NCI-H1417 treated with DMSO at 0.1 percent for 48 hours (cell line): ENCODE results near the gene DCUN1D2.
"Not testable (repeated sequence)": the region's sequence is repeated elsewhere in the genome, so short reads cannot be mapped to it uniquely, and the experiment has no call there.

Experiments used
- DNase-seq: peaks from one replicate; lab custom pipeline; 2025; lab: John Stamatoyannopoulos, UW

DCUN1D2 gene

DNA sequence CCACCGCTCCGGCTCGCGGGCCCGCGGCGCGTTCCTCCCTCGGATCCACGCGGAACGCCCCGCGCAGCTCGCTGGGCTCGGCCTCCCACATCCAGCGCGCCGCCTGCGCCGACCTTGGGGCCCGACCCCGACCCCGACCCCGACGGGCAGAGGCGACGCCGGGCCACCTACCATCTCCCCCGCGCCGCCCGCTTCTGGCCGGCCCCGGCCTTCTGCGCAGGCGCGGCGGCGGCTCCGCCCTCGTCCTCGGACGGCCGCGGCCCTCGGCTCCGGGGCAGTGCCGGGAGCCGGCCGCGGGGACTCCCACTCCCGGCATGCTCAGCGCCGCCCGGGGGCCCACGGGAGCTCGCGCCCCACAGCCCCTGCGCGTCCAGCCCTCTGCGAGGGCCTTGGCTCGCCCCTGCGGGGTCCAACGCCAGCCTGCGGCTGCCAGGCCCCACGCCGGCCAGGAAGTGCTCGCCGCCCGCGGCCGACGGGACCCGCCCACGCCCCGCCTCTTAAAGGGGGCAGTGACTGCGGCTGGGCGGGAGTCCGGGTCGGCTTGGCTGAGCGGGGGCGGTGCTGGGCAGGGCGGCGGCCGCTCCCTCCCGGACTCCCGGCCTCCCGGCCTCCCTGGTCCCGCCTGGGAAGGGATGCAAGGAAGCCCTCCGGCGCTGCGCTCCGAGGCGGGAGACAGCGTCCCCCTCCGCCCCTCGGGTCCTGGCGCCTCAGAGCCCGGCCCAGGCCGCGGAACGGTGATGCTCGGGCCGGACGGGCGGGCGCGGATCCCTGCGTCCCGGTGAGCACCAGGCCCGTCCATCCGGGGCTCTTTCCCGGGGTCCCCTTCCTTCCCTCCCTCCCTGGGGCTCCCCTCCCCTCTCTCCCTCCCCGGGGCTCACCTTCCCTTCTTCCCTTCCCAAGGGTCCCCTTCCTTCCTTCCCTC, at the start of gene DCUN1D2:
Gene DCUN1D2, minus strand, starts transcription at position 216 of the 922 bp plus-strand sequence. Its CDS starts 42 bp downstream, at position 174.
- DNase-seq, result peak; percentile 61

DNA sequence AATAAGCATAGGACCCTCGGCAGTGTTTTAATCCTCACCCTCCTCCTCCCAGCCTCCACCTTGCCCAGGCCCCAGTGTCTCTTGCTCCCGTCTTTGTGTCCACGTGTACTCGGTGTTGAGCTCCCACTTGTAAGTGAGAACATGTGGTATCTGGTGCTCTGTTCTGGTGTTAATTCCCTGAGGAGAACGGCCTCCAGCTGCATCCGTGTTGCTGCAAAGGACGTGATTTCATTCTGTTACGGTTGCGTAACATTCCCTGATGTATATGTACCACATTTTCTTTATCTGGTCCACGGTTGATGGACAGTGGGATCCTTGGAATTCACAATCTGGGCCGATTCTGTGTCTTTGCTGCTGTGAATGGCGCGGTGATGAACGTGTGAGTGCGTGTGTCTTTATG, 49.3 kb upstream of the DCUN1D2 start:
- no peak for DNase-seq

DNA sequence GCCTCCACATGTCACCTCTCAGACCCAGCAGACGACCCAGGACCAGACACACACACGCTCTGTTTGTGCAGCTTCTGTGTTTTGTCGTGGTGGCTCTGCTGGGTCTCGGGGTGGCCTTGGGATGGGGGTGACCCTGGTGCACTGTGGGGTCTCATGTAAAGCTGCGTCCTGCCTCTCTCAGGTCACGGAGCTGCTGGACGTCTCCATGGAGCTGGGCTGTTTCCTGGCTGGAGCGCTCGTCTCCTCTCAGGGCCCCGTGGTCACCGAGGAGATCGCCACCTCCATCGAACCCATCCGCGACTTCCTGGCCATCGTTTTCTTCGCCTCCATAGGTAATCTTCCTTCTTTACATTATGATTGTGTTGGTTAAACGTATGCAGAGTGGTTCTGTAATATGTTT, 48.7 kb upstream of the DCUN1D2 start:
- DNase-seq, result no peak

DNA sequence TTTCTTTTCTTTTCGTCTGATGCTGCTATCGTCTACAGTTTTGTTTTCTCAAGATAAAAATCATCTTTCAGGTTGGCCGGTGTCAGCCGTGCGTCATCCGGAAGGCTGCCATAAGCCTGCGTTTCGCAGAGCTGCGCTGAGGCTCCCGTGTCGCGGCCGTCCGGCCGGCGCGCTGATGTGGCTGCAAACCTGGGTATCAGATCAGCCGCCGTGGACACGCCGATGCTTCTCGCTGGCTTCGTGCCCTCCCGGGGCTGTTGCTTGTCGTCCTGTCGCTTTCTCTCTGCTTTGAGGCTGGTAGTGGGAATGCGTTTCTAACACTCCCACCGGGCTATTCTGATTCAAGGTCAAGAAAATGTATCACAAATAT, 48.2 kb upstream of the DCUN1D2 start:
- no peak for DNase-seq

DNA sequence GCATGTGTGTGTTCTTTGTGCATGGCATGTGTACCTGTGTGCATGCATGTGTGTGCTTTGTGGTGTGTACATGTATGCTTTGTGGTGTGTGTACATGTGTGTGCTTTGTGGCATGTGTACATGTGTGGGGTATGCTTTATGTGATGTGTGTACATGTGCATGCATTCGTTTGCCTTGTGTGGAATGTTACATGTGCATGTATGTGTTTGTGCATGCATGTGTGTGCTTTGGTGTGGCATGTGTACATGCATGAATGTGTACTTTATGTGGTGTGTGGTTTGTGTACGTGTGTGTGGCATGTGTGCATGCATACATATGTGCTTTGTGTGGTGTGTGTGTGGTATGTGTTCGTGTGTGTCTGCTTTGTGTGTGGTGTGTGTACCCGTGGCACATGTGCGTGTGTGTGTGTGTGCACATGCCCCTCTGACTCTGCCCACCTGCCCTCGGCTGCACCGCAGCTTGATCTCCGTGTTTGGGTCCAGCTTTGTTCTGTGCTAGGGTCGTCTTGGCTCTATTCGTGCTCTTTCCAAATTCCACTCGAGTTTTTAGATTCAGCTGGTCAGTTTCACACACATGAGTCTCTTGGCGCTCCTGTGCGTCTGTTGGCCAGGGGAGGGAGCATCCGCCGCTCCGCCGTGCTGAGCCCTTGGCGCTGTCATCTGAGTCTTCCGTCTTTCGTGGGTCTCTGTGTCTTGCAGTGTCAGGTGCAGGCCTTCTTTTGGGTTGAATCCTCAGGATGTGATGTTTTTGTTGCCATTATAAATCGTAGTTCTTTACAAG, 47.6 kb upstream of the DCUN1D2 start:
- DNase-seq, result no peak

DNA sequence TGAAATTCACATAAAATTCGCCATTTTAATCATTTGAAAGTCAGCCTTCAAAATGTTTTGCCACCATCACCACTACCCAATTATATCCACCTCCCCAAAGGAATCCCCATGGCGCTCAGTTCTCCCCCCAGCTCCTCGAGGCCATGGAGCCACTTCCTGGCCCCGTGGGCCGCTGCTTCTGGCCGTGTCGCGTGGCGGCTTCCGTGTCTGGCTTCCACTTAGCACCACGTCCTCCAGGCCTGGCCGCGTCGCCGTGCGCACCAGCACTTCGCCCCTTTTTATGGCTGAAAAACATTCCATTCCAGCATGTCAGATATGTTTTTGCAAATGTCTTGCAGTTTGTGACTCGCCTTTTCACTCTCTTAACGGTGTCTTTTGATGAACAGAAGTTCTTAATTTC, 46.7 kb upstream of the DCUN1D2 start:
- no peak for DNase-seq

DNA sequence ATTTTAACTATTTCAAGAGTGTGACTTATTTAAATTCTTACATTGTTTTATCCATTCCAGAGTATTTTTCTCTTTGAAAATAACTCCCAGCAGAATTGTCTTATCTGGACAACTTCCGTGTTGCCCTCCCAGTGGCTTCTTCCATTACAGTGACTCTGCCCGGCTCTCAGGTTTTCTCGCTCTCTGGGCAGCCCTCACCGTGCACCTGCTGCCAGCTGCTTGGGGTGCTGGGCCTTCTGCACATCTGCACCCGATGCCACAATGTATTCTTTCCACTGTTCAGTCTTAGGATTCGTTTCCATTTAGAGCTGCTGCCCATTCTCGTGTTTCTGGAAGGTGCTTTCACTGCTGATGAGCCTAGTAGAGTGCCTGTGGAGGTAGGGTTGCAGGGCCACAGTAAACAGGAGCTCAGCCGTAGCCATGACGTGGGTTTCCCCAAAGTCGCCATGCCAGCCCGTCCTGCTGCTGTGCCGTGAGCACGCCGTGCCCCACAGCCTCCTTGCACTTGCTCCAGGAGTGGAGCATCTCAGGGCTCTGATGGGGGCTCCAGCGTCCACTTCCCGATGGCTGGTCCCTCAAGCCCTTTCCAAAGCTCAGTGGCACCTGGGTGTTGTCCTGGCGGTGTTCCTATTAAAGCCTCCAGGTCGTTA, 46.1 kb upstream of the DCUN1D2 start:
- DNase-seq, result no peak

DNA sequence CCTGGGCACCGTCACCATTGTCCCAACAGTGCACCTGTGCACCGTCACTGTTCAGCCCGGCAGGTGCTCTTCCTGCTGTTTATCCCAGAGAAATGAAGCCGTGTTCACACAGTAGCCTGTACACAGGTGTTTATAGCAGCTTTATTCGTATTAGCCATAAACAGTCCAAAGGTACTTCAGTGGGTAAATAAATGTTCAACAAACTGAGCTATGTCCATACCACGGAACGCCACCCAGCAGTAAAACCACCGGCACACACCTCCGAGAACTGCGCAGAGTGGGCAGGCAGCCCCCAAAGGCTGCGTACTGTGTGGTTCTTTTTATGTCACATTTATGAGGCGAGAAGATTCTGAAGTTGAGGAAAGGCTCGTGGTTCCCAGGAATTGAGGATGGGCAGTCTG, 44.9 kb upstream of the DCUN1D2 start:
- no peak for DNase-seq

DNA sequence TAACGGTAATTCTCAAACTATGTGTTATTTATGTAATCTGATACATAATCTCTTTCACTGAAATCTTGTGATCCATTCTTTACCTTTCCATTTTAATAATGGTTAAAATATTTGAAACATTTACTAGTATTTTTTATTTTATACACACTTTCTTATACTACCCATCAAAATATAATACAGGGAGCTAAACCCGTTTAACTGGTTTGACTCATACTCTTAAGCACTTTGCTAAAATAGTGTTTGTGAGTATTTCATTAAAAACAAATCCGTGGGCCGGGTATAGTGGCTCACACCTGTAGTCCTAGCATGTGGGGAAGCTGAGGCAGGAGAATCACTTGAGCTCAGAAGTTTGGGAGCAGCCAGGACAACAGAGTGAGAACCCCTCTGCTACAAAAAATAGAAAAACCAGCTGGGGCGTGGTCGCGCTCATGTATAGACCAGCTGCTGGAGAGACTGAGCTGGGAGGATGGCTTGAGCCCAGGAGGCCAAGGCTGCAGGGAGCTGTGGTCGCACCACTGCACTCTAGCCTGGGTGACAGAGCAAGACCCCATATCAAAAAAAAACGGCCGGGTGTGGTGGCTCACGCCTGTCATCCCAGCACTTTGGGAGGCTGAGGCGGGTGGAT, 43.8 kb upstream of the DCUN1D2 start:
- no peak for DNase-seq

DNA sequence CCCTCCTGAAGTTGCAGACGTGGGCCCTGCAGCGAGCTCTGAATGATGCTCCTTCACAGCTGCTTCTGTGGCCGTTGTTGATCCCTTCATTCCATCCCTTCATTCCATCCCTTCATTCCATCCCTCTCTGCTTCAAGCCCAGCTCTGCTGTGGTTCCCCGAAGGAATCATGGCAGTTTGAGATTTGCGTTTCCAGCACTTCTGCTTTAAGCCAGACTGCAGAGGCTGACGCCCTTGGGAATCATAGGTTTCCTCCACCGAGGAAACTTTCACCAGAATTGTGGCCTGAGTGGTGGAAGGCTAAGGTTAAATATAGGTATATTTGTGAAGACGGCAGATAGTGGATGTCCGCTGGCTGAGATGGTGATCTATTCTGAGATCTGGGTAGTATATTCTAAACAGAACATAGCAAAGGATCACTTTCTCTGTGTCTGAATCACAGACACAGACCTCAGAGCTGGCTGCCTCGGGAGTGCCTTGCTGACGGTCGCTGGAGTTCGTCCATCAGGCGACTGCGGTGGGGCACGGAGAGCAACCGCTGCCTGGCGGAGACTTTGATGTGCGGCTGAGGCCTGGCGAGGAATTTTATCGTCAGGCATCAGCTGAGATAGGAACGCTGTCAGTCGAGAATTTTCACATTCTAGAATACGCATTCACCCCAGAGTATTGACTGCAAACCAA, 42.8 kb upstream of the DCUN1D2 start:
- no peak for DNase-seq

DNA sequence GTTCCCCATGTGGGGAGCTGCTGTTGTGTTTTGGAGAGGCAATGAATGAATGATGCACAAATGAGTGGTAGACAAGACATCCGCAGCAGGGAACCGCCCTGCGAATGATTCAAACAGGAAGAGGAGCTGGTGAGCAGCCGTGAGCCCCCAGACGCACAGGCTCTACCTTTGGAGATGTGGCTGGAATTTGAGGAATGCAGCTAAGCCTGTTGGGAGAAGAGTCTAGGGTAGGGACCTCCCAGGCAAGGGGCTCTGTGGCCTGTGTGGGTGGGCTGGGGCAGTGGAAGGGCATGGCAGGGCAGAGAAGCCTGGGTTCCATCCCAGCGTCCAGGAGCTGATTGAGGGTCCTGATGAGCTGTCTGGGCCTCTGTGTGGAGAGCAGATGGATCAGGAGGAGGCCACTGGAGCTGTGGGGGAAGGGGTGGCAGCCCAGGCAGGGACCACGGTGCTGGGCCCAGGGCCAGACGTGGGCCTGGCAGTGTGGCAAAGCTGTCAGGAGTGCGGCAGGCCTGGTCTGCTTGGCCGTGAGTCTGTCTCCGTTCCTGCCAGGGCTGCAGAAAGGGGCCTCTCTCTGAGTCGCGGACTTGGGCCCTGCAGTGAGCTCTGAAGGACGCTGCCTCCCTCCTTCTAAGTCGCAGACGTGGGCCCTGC, 41.8 kb upstream of the DCUN1D2 start:
- DNase-seq, result no peak

DNA sequence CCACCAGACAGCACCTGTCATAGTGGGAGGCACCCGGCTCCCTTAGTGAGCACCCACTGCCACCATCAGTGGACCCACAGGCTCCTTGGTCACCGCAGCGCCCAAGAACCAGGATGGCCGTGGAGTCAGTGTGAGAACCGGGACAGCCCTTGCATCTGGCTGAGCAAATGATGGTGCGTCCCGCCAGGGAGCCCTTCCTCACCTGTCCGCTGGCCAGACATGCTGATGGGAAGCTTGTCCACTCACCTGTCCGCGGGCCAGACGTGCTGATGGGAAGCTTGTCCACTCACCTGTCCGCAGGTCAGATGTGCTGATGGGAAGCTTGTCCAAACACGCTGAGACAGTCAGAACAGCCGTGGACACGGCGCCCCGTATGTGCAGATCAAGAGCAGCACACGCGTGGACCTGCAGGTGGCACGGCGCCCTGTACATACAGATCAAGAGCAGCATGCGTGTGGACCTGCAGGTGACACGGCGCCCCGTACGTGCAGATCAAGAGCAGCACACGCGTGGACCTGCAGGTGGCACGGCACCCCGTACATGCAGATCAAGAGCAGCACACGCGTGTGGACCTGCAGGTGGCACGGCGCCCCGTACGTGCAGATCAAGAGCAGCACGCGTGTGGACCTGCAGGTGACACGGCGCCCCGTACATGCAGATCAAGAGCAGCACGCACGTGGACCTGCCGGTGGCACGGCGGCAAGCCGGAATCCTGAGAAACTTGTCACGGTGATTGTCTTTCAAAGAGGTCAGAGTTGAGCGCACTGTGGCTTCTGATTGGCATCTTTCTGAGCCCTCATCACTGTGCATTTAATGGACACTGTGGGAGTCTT, 40.7 kb upstream of the DCUN1D2 start:
- no peak for DNase-seq

DNA sequence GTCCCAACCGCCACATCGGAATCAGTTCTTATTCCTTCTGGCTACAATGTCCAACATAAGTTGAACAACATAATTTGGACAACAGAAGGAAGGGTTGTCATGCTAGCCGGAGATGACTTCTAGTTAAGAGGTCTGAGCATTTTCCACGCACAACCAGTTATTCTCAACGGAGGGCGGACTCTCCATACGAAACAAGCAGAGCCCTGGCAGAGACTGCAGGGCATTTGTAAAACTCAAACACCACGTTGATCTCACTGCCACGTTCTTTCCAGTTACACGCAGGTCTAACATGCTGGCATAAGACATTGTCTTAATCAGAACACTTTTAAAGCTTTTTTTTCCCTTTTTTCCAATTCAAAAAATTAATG, 38.3 kb upstream of the DCUN1D2 start:
- DNase-seq, result no peak

DNA sequence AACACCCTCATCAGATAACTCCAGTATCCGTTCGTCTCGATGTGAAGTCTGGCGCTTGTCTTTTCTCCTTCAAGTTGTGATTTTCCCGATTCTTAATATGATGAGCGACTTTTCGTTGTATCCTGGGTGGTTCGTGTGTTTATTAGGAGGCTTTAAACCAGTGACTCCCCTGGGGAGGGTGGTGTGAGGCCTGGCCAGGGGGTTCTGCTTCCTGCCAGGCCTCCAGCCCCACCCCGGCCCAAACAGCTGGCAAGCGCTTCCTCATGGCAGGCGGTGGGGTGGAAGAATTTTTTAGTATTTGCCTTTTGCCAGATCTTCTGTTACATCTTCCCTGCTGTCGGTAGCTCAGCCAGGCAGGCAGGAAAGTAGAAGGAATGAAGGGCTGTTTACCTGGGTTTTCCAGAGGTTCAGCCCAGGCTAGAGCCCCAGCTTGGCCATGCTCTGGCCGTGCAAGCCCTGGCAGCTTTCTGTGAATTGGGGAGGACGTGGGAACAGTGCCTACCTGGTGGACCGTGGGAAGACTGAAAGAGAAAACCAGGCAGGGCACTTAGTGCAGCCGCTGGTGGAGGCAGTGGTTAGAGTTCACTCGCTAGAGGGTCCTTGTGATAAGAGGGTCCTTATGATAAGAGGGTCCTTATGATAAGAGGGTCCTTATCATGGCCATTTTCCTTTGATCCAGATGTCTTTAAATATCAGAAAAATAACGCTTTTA, 37.7 kb upstream of the DCUN1D2 start:
- no peak for DNase-seq

DNA sequence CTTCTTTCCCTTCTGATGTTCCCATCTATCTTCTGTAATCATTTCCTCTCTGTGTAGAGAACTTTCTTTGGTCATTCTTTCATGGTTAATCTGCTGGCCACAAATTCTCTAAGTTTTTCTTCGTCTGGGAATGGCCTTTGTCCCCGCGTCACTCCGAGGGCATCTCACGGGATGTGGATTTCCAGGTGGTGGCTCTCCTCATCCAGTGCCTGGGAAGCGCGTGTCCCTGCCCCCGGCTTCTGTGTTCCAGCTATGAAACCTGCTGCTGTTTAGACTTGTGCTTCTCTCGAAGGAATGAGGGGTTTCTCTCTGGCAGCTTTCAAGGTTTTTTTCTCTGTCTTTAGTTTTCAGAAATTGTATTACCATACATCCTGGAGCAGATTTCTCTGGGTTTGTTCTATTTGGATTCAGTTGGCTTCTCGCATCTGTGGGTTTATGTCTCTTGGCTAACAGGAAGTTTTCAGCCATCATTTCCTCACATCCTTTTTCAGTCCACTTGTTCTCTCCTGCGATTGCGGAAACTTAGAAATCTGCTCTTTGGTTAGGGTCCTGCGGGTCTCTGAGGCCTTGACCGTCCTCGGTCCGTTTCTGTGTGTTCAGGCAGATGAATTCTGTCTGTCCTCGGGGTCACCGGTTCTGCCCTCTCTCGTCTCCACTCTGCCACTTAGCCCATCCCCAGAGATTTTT, 36.9 kb upstream of the DCUN1D2 start:
- no peak for DNase-seq

DNA sequence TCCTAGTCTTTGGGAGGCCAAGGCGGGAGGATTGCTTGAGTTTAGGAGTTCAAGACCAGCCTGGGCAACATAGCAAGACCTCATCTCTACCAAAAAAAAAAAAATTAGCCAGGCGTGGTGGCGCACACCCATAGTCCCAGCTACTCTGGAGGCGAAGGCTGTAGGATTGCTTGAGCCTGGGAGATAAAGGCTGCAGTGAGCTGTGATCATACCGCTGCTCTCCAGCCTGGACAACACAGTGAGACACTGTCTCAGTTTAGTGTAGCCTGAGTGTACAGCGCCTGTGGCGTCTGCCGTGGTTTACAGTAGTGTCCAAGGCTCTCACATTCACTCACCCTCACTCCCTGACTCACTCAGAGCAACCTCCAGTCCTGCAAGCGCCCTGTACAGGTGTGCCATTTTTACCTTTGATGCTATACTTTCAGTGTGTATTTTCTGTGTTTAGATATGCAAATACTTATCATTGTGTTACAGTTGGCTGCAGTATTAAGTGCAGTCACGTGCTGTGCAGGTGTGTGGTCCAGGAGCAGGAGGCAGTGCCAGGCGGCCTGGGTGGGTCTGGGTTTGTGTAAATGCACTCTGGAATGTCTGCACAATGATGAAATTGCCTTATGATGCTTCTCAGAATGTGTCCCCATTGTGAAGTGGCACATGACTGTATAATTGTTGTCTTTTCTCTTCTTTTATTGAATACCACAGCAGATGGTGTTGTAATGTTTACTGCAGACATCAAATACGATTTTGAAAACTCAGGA, 36.1 kb upstream of the DCUN1D2 start:
- DNase-seq, result no peak

DNA sequence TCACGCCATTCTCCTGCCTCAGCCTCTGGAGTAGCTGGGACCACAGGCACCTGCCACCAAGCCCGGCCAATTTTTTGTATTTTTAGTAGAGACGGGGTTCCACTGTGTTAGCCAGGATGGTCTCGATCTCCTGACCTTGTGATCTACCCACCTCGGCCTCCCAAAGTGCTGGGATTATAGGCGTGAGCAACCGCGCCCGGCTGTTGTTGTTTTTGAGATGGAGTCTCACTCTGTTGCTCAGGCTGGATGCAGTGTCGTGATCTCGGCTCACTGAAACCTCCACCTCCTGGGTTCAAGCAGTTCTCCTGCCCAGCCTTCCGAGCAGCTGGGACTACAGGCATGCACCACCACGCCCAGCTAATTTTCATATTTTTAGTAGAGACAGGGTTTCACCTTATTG, 31.9 kb upstream of the DCUN1D2 start:
- DNase-seq, result not testable (repeated sequence)

DNA sequence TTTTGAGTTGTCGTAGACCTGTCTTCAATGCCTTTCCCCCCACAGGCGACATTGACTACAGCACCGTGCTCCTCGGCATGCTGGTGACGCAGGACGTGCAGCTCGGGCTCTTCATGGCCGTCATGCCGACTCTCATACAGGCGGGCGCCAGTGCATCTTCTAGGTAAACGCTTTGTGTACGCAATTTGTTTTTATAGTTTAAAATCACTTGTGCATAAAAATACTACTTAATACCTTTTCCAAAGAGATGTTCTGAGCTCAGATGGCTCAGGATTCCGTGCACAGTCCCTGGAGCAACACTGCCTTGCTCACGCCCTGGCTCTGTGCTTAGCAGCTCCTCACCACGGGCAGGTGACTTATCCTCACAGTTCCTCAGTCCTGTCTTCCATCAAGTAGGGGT, 30.1 kb upstream of the DCUN1D2 start:
- no peak for DNase-seq
